HepG2 (cell line): ENCODE measurements around the gene LILRB3. TPM values are rescaled to one million over a fixed set of nuclear protein-coding genes. Genes with fewer than 3 reads are reported as not detected.

Experiments used
- AHDC1 ChIP-seq: sonication (generic); formaldehyde crosslinking; IDR thresholded peaks from 2 replicates; pipeline ENCODE4 v1.5.1; 2020; ENCODE audit warnings: mild to moderate bottlenecking, missing genetic modification reagents, borderline replicate concordance
- GPN1 ChIP-seq: sonication (generic); formaldehyde crosslinking; IDR thresholded peaks from 2 replicates; pipeline ENCODE4 v1.5.1; 2020; ENCODE audit warnings: missing genetic modification reagents, borderline replicate concordance
- REPIN1 ChIP-seq: sonication (generic); formaldehyde crosslinking; IDR thresholded peaks from 2 replicates; pipeline ENCODE4 v1.8.0; 2022; ENCODE audit warnings: missing genetic modification reagents, low read depth, mild to moderate bottlenecking, borderline replicate concordance
- RNF219 ChIP-seq: sonication (generic); formaldehyde crosslinking; IDR thresholded peaks from 2 replicates; pipeline ENCODE4 v1.5.0; 2020; ENCODE audit warnings: mild to moderate bottlenecking, missing genetic modification reagents
- TRIM24 ChIP-seq: sonication (generic); formaldehyde crosslinking; IDR thresholded peaks from 2 replicates; pipeline ENCODE4 v1.8.0; 2022; ENCODE audit warnings: mild to moderate bottlenecking, missing genetic modification reagents
- ZNF138 ChIP-seq: sonication (generic); formaldehyde crosslinking; IDR thresholded peaks from 2 replicates; pipeline ENCODE4 v1.5.0; 2020; ENCODE audit warnings: mild to moderate bottlenecking, low read depth, missing genetic modification reagents
- ZNF281 ChIP-seq: sonication (generic); formaldehyde crosslinking; IDR thresholded peaks from 2 replicates; pipeline ENCODE4 v1.4.0; 2020; ENCODE audit warnings: missing genetic modification reagents, borderline replicate concordance
- ZNF577 ChIP-seq: sonication (generic); formaldehyde crosslinking; IDR thresholded peaks from 2 replicates; pipeline ENCODE4 v1.4.0; 2020; ENCODE audit warnings: mild to moderate bottlenecking, low read depth, missing genetic modification reagents, borderline replicate concordance
- polyA plus RNA-seq, 8 experiments: library from polyadenylated mRNA; depleted of rRNA in 3 of 8; stranded (reverse) in 7 of 8; unstranded in 1 of 8; fragments of >200 nt; fragmentation: Illumina TruSeq in 4 of 8; extraction: Trizol in 4 of 8; gene quantifications; 2 replicates each; pipeline versions ENCODE4 v1.2.1 to v1.2.3, GENCODE V29; 2011 to 2016; ENCODE audit warnings: low read depth in 4 of 8, missing spikeins in 1 of 8, mixed read lengths in 1 of 8; ENCODE audit not compliant: insufficient read depth in 1 of 8
- total RNA-seq, 5 experiments: library from RNA; depleted of rRNA; stranded (reverse); fragments of >200 nt; fragmentation: Illumina TruSeq; extraction: Trizol; gene quantifications; 2 replicates each; pipeline ENCODE4 v1.2.3, GENCODE V29; 2016; ENCODE audit warnings: low read depth in 1 of 5
- TF ChIP-seq, protein P1 (sequence below): sonication (generic); formaldehyde crosslinking; IDR thresholded peaks from 2 replicates; pipeline ENCODE4 v1.5.1; 2020; ENCODE audit warnings: missing genetic modification reagents, mild to moderate bottlenecking, borderline replicate concordance

Gene LILRB3
- total and polyA plus RNA-seq, 2 of the 13 experiments (the other 11 are each of a cell fraction or from before 2014, with no cell fraction given): 0.22 TPM; not detected in 1

GRCh38 chr19:54262470-54262869, 39.7 kb upstream of the LILRB3 start (continued):
- TF ChIP-seq RNF219 (no peak), GPN1 (CRISPR knock-in tag) (no peak), REPIN1 (no peak), ZNF577 (CRISPR knock-in tag) (no peak), TRIM24 (CRISPR knock-in tag) (no peak), ZNF281 (CRISPR knock-in tag) (no peak), ZNF138 (CRISPR knock-in tag) (no peak), AHDC1 (no peak)
- TF ChIP-seq, protein P1, sequence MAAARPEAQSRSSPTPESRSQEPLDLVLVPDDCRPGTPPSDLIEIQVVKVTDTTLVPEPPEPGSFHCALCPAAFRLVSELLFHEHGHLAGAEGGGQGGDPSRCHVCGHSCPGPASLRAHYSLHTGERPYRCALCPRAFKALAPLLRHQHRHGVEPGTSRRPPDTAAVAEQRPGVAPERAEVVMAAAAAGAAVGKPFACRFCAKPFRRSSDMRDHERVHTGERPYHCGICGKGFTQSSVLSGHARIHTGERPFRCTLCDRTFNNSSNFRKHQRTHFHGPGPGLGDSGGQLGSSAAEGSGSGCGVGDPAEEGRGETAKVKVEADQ: no peak
